ENCODE measurements around the gene RALGAPA2.

DNA sequence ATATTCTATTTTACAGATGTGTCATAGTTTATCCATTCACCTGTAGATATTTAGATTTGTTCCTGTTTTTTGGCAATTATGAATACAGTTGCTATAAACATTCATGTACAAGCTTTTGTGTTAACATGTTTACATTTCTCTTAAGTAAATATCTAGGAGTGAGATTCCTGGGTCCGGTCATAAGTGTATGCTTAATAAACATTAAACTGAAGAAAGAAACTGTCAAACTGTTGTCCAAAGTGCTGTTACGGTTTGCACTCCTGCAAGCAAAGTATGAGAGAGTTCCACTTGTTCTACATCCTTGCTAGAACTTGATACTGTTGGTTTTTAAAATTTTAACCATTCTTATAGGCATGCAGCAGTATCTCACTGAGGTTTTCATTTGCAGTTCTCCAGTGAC lies 138.6 kb downstream of the RALGAPA2 start:
- TF ChIP-seq POLR2A (IDR thresholded peaks at IDR 0.05) = no peak
- TF ChIP-seq, protein P1, sequence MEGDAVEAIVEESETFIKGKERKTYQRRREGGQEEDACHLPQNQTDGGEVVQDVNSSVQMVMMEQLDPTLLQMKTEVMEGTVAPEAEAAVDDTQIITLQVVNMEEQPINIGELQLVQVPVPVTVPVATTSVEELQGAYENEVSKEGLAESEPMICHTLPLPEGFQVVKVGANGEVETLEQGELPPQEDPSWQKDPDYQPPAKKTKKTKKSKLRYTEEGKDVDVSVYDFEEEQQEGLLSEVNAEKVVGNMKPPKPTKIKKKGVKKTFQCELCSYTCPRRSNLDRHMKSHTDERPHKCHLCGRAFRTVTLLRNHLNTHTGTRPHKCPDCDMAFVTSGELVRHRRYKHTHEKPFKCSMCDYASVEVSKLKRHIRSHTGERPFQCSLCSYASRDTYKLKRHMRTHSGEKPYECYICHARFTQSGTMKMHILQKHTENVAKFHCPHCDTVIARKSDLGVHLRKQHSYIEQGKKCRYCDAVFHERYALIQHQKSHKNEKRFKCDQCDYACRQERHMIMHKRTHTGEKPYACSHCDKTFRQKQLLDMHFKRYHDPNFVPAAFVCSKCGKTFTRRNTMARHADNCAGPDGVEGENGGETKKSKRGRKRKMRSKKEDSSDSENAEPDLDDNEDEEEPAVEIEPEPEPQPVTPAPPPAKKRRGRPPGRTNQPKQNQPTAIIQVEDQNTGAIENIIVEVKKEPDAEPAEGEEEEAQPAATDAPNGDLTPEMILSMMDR (IDR thresholded peaks at IDR 0.05) = no peak
- no peak for TF ChIP-seq POLR2AphosphoS5 (IDR thresholded peaks at IDR 0.05)
- TF ChIP-seq EP300 (IDR thresholded peaks at IDR 0.05) = no peak
